ENCODE results near the gene CCDC201. TPM values are rescaled to one million over a fixed set of nuclear protein-coding genes. Genes with fewer than 3 reads are reported as not detected.

CCDC201 gene
- total RNA-seq, 1 donor from 2014 or later = not detected

DNA sequence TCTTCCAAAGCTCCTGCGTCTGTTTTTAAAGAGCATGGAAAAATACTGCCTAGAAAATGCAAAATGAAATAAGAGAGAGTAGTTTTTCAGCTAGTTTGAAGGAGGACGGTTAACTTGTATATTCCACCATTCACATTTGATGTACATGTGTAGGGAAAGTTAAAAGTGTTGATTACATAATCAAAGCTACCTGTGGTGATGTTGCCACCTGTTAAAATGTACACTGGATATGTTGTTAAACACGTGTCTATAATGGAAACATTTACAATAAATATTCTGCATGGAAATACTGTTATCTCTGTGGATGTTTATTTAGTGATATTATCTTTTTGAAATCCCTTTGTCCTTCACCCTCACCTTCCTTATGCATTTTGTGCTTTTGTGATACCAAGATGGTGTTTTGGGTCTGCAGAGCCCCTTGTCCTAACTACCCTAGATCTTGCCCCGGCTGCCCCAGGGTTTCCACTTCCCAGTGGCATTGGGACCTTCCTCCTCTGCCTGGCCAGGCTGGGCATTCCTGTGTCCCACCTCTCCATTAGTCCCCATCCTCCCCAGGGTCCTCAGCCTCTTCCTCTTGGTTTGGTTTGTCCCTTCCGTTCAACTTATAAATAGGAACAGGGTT is 20.6 kb upstream of the CCDC201 start:
- DNase-seq (ENCODE audit: low spot score) = no peak

DNA sequence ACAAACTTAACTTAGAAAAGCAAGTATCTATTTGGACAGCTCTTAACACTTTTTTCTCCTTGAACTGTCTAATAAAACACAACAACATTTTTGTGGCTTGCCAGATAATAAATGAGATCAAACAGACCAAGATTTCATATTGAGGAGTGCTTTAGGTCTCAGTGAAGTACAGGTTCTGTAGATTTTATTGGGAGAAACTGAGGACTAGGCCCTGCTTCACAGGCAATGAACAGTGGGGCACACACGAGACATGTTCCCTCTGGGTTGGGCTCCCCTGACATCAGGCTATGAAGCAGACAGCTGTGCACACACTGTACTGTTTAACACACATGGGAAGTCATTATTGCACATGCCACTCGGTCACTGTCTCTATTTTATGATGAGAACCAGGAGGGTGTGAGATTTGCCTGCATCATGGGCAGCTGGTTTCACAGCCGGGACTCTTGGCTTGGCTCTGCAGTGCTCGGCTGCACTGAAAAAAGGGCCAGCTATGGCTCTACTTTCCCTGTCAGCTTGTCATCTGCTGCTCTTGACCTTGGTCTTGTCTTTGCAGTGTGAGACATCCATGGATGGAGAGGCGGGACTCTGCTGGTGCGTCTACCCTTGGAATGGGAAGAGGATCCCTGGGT is 19.6 kb upstream of the CCDC201 start:
- DNase-seq (ENCODE audit: low spot score) = no peak

DNA sequence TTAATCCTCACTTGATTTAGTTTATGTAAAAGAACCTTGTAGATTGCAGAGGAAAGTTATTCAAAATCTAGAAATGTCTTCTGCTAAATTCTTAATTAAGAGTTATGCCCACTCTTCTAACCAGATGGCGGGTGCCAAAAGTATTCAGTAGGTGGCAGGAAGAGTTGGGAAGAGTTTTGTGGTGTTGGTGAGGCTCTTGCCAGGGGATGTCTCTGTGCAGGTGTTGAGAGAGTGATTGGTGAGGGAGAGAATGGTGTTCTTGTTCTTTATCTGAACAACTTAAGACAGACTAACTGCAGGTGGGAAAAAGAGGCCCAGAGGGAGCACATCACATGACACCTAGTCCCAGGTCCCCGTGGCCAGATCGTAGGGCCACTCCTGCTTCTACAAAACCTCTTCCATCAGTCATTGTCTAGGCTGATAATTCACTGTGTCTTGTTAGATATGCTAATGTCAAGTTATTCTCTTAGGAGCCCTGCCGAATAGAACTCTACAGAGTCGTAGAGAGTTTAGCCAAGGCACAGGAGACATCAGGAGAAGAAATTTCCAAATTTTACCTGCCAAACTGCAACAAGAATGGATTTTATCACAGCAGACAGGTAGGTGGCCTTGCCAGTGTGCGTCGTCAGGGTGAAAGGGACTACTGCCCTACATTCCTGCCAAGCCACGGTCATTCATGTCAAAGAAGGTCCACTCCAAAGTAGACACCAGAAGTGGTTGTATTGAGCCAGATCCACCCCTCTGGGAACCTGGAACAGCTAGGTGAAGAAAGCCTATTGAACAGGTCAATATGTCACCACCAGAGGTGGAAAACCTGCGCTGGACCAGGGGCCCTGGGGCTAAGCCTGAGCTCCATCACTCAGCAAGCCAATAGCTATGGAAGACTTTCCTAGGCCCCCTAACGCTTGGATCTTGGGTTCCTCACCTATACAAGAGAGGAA is 18.9 kb upstream of the CCDC201 start:
- DNase-seq (ENCODE audit: low spot score) = no peak

DNA sequence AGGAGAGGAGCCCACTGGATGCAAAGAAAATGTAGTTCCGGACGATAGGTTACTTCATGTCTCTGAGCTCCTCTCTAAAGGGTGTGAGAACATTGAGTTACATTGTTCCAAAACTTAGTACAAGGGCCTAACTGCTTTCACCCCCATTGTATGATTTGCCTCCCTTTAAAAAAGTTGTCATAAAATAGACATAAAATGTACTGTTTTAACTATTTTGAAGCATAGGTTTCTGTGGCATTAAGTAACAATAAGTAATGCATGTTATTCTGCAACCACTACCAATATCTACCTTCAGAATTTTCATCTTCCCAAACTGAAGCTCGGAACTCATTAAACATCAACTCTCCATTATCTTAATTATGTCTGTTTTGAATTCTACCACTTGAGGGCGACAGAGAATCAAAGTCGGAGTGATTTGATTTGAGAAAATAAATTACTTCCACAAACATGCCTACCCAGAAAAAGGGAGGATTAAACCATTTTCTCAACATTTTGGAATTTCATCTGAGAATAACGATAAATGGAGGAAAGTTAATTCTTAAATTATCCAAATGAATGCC is 18.1 kb upstream of the CCDC201 start:
- no peak for DNase-seq (ENCODE audit: low spot score)

DNA sequence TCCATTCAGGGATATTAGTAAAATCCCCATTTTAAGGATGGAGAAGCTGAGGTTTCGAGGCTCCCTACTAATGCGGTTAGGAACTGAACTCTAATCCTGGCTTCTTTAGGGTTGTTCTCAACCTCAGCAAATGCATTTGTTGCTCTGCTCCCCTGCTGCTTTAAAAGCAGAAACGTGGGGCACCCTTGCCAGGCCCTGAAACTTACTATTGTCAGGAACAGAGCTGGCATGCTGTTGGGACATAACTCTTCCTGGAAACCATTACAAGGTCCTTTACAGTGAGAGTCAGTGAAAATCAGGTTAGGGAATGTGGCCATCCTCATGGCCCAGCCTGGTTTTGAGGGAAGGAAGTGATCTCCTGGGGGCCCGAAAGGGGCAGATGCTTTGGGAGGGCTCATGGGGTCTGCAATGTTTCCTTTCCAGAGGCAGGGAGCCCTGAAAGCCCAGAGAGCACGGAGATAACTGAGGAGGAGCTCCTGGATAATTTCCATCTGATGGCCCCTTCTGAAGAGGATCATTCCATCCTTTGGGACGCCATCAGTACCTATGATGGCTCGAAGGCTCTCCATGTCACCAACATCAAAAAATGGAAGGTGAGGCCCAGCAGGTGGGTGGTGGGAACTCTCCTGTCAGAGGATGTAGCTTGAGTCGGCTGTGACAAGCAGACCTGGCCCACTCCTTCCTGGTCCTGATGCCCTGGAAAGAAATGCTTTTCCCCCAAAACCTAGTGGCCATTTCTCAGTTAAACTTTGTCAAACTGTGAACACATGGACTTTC is 17.4 kb upstream of the CCDC201 start:
- DNase-seq (ENCODE audit: low spot score) = no peak

DNA sequence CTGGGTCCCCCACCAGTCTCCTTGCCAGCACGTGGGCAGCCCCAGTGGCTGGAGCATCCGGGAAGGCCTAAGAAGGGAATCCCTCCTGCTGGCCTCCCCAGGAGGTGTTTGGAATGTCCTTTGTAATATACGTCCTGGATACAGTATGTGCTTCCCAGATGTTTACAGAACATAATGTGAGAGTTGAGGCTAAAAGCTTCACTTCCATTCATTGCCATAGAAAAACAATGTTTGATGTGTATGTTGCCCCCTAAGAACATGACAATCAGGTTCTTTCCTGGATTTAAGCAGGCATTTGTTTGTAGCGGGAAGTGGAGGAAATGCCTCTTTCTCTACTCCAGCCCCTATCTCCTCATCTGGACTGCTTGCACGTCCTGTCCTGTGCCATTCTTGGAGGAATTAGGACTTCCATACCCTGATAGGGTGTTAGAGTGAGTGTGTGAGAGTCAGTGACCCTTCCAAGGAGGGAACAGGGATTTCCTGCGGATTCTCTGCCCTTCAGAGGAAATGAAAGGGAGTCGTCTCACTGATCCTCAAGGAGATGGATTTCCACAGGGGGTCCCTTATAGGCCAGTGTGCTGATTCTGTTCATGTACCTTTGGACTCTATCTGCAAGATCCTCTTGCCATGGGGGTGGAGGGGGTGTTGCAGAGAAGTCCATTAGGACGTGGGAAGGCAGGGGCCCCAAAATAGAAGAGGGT is 16.6 kb upstream of the CCDC201 start:
- no peak for DNase-seq (ENCODE audit: low spot score)

DNA sequence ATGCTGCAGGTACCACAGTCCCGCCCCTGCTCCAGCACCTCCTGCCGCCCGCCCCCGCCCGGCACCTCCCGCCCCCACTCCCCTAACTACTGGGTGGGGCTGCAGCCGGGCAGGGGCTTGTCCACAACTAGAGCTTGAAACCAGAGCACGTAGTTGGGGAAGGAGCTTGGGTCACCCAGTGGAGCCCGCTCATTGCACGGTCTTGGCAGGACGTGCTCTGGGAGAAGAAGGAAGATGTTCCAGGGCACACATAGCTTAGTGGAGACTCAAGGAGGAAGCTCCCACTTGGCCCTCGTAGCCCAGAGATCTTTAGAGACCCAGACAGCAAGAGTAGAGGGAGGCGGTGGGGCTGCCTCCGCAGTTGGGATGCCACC is 16.1 kb upstream of the CCDC201 start:
- DNase-seq (ENCODE audit: low spot score) = no peak

DNA sequence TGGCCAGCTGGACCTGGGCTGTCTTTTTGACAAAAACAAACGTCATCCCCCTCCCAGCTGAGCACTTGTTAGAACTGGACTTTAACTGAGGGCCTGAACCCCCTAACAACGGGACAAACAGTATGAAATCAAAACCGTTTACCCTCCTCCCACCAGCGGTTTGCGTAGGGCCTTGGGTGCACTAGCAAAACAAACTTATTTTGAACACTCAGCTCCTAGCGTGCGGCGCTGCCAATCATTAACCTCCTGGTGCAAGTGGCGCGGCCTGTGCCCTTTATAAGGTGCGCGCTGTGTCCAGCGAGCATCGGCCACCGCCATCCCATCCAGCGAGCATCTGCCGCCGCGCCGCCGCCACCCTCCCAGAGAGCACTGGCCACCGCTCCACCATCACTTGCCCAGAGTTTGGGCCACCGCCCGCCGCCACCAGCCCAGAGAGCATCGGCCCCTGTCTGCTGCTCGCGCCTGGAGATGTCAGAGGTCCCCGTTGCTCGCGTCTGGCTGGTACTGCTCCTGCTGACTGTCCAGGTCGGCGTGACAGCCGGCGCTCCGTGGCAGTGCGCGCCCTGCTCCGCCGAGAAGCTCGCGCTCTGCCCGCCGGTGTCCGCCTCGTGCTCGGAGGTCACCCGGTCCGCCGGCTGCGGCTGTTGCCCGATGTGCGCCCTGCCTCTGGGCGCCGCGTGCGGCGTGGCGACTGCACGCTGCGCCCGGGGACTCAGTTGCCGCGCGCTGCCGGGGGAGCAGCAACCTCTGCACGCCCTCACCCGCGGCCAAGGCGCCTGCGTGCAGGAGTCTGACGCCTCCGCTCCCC is 15.5 kb upstream of the CCDC201 start, which contains the start of gene IGFBP1:
IGFBP1 (plus strand) TSS at position 304 of the 808 bp plus-strand sequence; CDS start at position 469, 165 bp downstream.
- DNase-seq (ENCODE audit: low spot score) = no peak

DNA sequence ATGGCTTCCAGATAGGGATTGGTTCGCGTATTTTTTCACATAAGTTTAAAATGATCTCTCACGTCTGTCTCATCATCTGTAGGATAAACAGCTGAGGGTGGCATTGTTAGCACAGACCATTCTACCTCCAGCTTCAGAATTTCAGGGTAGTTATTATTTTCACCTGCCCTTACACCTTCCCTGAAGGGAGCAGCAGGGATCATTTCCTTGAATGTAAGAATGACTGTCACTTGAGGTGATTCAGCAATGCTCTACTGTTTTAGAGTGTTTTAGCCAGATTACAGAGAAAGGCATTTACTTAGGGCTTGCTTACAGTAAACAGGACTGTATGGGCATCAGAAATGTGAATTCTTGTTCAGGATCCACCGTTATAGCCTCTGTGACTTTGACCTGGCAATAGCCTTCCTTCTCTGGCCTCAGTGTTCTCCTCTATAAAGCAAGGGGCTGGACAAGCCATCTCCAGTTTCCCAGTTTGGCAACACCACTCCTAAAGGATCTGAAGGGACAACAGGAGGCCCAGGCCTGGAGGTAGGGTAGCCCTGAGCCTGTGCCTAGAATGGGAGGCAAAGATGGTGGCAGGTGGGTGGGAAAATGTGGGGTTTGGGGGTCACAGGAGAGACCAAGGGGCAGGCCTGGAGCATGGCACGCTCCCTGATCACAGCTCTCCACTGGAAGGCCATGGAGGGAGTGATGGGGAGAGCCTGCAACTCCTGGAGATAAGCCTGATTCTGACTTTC is 14.2 kb upstream of the CCDC201 start:
- DNase-seq (ENCODE audit: low spot score) = no peak

DNA sequence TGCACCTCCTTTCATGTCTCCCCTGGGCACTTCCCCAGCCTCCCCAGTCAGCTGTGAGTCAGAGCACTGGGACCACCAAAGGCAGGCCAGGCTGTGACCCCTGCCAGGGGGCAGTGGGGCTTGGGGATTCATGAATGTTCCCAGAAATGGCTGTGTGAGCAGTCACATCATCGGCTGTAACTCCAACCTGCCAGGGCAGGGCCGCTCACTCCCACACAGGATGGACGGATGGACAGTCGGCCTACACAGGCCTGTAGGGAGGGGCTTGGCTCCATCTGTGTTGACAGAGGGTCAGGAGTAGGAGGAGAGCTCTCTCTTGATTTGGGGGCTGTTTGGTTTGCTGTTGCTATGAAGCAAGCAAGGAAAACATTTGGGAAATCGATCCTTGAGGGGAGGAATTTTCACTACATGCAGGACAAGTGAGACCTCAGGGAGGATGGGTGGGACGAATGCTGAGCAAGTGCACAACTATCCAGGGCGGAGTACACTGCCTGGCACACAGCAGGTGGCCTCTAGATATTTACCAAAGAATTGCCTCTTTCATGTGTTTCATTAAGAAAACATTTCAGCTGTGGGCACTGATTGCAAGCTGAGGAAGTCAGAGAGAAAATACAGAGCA is 12.5 kb upstream of the CCDC201 start:
- no peak for DNase-seq (ENCODE audit: low spot score)

DNA sequence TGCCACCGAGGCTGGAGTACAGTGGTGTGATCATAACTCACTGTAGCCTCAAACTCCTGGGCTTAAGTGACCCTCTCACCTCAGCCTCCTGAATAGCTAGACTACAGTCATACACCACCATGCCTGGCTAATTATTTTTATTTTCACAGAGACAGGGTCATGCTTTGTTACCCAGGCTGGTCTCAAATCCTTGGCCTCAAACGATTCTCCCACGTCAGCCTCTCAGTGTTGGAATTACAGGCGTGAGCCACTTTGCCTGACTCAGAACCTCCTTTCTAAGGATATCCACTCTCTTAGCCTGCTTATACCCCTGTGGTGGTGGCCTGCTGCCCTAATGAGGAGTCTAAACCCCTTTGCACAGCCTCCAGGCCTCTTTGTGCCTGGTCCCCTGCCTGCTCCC is 11.3 kb upstream of the CCDC201 start:
- DNase-seq (ENCODE audit: low spot score) = no peak

DNA sequence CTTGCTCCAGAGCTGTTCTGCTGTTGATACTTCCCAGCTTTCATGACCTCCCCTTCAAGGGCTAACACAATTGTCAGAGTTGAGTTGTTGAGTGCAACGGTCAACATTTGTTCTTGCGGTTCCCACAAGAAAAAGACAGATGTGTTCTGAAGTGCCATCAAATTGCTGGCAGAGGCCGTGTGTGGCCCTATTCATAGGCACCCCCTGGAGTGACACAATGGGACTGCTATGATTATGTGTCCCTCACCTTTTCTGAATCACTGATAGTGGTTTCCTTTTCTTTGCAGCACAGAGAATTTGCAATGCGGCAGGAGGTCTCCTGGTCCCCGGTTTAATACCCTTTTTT is 9.6 kb upstream of the CCDC201 start:
- DNase-seq (ENCODE audit: low spot score) = no peak

DNA sequence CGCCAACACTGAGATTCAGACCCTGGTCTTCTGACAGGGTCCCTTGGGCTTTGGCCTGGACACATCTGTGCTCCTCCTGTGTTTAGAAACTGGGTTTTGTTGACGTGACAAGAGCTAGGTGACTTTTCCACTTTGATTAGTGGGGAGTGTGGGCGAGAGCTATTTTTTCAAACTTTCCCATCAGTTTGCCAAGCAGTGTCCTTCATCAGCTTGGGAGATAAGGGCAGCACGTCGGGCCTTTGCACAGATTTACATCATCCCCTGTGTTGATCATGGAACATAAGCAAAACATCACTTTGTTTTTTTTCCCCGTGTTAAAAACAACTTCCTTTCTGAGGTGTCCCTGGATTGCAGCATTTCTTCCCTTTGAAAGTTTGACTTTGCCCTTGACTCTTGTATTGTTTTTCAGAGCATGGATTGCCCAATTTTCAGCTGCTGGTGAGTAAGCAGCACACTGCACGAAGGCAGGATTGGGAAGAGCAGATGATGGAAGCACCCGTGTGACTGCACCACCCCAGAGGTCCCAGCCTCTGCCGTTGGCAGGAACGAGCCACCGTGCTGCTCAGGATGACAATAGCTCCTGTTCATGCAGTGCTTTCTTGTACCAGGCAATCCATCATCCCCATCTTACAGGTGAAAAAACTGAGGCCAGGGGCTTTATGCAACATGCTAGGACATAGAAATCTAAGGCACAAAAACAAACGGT is 9.0 kb upstream of the CCDC201 start:
- no peak for DNase-seq (ENCODE audit: low spot score)

DNA sequence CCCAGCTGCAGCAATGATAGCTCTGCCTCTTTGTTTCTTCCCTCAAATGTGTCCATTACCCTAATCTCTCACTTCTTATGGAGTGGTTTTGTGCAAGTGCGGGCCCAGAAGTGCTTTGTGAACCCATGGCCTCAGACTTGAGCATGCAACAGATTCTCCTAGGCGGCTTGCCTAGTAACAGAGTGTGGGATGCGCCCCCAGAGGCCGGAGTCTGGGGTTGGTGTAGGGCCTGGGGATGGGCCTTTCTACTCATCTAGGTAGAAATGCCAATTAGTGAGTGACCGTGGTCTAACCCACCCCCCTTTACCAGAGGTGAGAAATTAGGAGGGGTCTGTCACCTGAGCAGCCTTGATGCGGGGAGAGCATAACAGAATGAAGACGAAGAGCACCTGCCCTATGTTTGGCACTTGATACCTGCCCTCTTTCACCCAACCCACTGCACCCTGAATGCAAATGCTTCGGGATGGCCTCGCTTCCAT is 8.4 kb upstream of the CCDC201 start:
- DNase-seq (ENCODE audit: low spot score) = no peak

DNA sequence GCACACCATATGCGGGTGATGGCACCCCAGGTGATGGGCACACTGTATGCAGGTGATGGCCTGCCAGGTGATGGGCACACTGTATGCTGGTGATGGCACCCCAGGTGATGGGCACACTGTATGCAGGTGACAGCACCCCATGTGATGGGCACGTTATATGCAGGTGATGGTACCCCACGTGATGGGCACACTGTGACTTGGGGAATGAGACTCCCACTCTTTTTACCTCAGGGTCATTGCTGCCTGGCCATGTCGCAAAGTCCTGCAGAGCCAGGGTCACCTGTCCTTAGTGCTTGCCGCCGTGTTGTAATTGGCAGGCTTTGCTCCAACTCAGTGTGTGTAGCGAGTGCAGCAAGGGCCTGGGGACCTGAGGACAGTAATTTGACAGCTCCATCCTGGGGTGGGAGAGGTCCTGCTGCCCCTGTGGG is 7.6 kb upstream of the CCDC201 start:
- no peak for DNase-seq (ENCODE audit: low spot score)

DNA sequence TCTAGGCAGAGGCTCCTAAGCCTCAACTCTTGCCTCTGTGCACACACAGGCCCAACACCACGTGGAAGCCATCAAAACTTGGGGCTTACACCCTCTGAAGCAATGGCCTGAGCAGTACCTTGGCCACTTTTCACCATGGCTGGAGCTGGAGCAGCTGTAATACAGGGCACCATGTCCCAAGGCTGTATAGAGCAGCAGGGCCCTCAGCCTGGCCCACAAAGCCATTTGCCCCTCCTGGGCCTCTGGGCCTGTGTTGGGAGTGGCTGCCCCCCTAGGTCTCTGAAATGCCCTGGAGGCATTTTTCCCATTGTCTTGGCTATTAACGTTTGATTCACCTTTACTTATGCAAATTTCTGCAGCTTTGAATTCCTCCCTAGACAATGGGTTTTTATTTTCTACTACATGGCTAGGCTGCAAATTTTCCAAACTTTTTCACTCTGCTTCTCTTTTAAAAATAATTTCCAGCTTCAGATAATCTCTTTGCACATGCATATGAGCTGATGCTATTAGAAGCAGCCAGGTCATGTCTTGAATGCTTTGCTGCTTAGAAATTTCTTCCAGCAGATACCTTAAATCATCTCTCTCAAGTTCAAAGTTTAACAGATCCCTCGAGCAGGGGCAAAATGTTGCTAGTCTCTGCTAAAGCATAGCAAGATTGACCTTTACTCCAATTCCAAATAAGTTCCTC is 5.7 kb upstream of the CCDC201 start:
- DNase-seq (ENCODE audit: low spot score) = no peak

DNA sequence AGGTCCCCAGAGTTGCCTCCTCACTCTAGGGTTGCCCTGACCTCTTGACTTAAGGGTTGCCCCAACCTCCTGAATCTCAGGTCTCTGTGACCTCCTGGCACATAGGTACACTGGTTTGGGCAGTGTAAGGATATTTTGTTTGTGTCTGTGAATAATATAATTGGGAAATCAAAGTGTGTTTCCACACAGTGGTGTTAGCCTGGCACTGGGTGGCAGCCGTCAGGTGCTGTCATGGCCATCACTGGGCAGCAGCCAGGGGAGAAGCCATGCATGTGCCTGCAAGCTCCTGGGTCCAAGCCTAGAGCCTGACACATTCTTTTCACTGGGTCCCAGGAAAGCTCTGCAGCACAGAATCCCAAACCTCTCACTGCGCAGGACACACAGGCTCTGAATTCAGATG is 3.6 kb upstream of the CCDC201 start:
- DNase-seq (ENCODE audit: low spot score) = no peak
